Type B pancreatic cell (in vitro differentiated cells): ENCODE results near the gene TMEM200B. TPM values are rescaled to one million over a fixed set of nuclear protein-coding genes. Genes with fewer than 3 reads are reported as not detected.

ENCODE experiments used
- DNase-seq: peaks from one replicate; pipeline ENCODE4 v3.0.0; 2021; ENCODE audit warnings: mixed read lengths; ENCODE audit not compliant: unreplicated experiment; ENCODE audit errors: extremely low spot score
- H3K27ac Mint-ChIP-seq: 2 replicates; pipeline ENCODE4 v1.8.0; 2021; ENCODE audit warnings: mild to moderate bottlenecking, mixed read lengths
- H3K27me3 Mint-ChIP-seq: 2 replicates; pipeline ENCODE4 v1.8.0; 2021; ENCODE audit warnings: mixed read lengths
- H3K36me3 Mint-ChIP-seq: 2 replicates; pipeline ENCODE4 v1.8.0; 2021; ENCODE audit warnings: mixed read lengths
- H3K4me1 Mint-ChIP-seq: one replicate; pipeline ENCODE4 v1.8.0; 2021; ENCODE audit warnings: mixed read lengths; ENCODE audit not compliant: unreplicated experiment
- H3K4me3 Mint-ChIP-seq: 2 replicates; pipeline ENCODE4 v1.8.0; 2021; ENCODE audit warnings: mild to moderate bottlenecking, mixed read lengths
- H3K9me3 Mint-ChIP-seq: 2 replicates; pipeline ENCODE4 v1.8.0; 2021; ENCODE audit warnings: mixed read lengths
- total RNA-seq: library from RNA; stranded (reverse); gene quantifications from 2 replicates; pipeline ENCODE4 v1.2.1, GENCODE V29; 2021; ENCODE audit warnings: low replicate concordance
- TF ChIP-seq, protein P1 (sequence below): fragments of 200-600 bp; sonication (generic); conservative IDR thresholded peaks from 2 replicates; pipeline ENCODE4 v1.5.0; 2021; ENCODE audit warnings: antibody characterized with exemption, mild to moderate bottlenecking

The TMEM200B gene
- total RNA-seq, 1 donor from 2014 or later, result 8.3 TPM

DNA sequence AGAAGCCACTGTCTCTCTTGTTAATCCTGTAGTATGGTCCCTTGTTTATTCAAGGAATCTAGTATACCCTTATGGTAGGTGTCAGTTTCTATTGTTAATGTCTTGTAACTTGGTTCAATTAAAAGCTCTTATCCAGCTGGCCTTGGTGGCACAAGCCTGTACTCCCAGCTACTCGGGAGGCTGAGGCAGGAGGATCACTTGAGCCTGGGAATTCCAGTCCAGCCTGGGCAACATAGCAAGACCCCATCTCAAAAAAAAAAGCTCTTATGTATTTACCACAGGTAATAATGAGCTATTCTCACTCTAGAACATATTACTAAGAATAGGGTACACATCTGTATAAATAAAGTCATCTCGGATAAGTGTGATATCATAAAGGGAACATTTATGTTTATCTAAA is 46.5 kb downstream of the TMEM200B start:
- TF ChIP-seq, protein P1, sequence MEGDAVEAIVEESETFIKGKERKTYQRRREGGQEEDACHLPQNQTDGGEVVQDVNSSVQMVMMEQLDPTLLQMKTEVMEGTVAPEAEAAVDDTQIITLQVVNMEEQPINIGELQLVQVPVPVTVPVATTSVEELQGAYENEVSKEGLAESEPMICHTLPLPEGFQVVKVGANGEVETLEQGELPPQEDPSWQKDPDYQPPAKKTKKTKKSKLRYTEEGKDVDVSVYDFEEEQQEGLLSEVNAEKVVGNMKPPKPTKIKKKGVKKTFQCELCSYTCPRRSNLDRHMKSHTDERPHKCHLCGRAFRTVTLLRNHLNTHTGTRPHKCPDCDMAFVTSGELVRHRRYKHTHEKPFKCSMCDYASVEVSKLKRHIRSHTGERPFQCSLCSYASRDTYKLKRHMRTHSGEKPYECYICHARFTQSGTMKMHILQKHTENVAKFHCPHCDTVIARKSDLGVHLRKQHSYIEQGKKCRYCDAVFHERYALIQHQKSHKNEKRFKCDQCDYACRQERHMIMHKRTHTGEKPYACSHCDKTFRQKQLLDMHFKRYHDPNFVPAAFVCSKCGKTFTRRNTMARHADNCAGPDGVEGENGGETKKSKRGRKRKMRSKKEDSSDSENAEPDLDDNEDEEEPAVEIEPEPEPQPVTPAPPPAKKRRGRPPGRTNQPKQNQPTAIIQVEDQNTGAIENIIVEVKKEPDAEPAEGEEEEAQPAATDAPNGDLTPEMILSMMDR, result no peak
- no peak overlapping the region for H3K4me3 Mint-ChIP-seq
- DNase-seq, result no peak
- H3K9me3 Mint-ChIP-seq, result no peaks in the 10 kb centered on the region
- peaks cover 12% of the 10 kb centered on the region for H3K36me3 Mint-ChIP-seq
- H3K27ac Mint-ChIP-seq, result no peak overlapping the region
- H3K27me3 Mint-ChIP-seq, result no peaks in the 10 kb centered on the region
- H3K4me1 Mint-ChIP-seq, result no peaks in the 10 kb centered on the region

Other genes with a start within 250 kb of the TMEM200B start
- gene EPB41, start 209.3 kb downstream of the TMEM200B start, total RNA-seq, result 76.1 and 82.9 TPM in 2 replicates
- gene SRSF4, start 58.0 kb upstream of the TMEM200B start, total RNA-seq, result 68.9 and 85.3 TPM in 2 replicates
- 28.7 and 30.5 TPM in 2 replicates for gene MECR, start 107.0 kb upstream of the TMEM200B start, total RNA-seq
- gene PTPRU, start 112.6 kb upstream of the TMEM200B start, total RNA-seq, result 66.6 and 129 TPM in 2 replicates